RPMI7951 (cell line): Measurements from ENCODE around the gene PDE8A. TPM values are rescaled to one million over a fixed set of nuclear protein-coding genes. Genes with fewer than 3 reads are reported as not detected.

Experiments
- DNase-seq: peaks from one replicate; pipeline ENCODE4 v3.0.0-alpha.2; 2012; ENCODE audit warnings: low read depth
- total RNA-seq: library from RNA; depleted of rRNA; stranded (reverse); fragments of >200 nt; shearing (Covaris generic); gene quantifications from 2 replicates; pipeline ENCODE4 v1.2.3, GENCODE V29; 2014

PDE8A gene
- total RNA-seq, 1 experiment from 2014 or later = 28.7 TPM

DNA sequence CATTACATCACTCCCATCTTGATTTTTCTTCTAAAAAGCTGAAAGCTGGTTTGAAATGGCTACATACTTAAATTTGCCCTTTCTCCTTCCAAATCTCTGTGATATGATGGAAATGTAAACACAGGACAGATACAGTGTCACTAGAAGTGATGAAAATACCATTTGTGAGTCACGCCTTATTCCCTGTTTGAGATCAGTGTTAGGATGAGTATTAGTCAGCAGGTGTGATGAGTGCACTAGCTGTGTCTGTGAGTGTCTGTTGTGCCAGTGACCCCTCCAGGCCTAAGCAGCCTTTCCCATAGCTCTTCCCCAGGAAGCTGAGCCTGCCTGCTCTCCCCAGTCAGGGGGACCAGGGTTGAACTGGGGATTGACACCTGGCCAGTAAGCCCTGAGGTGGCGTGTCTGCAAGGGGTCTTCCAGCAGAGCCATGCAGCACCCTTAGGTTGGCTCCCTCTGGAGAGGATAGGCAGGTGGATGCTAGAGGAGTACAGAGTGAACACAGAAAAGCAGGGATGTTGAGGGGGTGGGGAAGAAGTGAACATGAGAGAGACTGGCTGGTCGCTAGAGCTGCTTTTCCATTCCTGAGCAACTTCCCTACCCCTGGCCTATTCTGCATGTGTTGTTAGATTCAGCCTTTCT, 92.0 kb downstream of the PDE8A start:
- no peak for DNase-seq

DNA sequence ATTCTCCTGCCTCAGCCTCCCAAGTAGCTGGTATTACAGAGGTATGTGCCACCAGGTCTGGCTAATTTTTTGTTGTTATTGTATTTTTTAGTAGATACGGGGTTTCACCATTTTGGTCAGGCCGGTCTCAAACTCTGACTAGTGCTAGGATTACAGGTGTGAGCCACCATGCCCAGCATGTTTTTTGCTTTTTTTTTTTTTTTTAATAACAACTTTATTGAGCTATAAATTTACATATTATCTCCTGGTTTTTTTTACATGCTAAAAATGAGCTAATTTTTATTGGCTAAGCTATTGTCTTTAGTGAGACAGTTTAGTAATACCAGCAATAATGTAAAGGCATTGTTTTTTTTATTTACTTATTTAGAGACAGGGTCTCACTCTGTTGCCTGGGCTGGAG, 105.2 kb downstream of the PDE8A start:
- DNase-seq = no peak

DNA sequence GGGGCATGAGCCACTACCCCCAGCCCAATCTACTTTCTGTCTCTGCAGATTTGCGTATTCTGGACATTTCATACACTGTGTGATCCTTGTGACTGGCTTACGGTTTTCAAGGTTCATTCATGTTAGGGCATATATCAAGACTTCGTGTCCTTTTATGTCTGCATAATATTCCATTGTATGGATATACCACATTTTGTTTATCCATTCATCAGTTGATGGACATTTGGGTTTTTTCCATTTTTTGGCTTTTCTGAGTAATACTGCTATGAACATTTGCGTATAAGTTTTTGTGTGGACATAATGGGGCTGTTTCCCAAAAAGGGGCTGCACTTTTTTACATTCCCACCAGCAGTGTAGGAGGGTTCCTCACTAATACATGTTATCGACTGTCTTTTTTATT, 106.6 kb downstream of the PDE8A start:
- DNase-seq = no peak

DNA sequence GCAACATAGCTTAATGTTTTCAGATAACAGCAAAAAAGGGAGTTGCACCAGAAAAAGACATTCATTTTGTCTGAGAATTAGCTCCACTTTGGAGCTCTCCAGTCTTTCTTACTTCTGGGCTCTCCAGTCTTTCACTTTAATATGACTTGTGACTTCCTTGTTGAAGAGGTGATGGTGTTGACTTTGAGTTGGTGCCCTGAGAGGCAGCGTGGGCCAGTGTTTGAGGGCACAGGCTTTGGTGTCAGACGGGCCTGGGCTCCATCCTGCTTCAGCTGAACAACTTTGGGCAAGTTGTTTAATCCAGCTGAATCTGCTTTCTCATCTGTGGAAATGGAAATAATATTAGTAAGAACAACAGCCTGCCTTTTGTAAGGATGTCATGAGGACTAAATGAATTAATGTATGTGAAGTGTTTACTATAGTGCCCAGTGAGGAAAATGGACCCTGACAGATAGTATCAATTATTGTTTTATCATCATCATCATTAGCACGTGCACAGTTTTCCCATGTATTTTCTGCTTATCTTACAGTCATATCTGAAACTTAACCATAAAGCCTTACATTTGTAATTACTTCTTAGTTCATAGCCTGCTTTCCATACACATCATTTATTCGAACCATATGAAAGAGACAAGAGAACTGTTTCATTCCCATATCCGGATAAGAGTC, 108.4 kb downstream of the PDE8A start:
- no peak for DNase-seq

DNA sequence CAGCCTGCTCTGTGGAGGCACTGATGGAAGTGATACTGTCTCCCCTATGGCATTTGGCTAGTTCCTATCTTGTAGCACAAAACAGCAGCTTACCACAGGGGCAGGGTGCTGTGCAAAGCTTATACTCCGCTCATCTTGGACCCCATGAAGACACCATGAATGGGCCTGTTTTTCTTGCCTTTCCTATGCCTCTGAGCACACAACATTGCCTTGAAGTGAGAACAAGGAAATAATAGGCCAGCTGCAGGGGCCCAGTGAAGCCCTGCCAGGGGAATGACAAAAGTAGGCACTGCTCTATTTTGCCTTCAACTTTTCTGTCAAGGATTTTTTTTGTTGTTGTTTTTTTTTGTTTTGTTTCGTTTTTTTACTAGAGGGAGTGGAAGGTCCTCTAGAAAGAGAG, 110.3 kb downstream of the PDE8A start:
- DNase-seq = no peak

DNA sequence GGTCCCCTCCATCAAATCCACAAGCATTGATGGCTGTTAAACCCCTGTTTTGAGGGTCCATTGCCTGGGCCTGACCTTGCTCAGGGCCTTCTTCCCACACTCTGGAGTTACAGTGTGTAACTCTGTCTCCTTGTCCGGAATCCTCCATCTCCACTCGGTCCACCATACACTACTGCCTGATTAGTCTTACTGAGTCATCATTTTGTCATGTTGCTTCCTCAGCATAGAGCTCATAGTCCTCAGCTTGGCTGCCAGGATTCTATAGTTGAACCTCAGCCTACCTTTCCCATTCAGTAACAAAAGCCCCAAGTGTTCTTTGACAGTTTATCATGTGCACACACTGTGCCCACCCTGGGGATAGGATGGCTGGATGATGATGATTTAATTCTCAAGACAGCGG, 113.0 kb downstream of the PDE8A start:
- peak; percentile 67 for DNase-seq

DNA sequence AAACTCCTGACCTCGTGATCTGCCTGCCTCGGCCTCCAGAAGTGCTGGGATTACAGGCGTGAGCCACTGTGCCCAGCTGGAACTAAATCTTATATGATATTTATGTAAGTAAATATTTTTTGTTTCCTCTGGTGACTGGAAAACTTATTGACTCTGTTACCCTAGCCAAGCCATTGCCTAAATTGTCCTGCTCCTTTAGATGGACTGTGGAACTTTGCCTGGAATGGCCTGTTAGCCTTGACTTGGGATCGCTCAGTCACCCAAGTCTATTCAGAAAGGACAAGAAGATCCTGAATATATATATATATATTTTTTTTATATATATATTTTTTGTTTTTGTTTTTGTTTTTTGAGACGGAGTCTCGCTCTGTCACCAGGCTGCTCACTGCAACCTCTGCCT, 113.9 kb downstream of the PDE8A start:
- DNase-seq = no peak

DNA sequence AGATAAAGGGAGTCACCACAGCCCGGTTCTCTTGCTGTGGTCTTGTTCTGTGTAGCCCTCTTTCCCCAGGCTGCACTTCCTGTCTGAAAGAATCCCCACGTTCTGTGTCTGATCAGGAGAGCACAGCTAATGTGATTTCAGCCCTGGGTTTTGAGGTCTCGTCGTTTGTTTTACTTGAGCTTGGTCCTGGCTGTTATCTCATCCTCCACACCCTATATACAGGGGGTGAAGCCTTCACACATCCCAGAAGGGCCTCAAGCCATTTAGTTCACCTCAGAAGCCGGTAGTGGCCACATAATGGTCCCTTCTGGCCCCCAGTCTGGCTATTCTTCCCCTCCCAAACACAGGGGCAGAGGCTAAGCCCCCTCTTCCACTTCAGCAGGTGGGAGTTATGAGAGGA, 115.6 kb downstream of the PDE8A start:
- DNase-seq = no peak

DNA sequence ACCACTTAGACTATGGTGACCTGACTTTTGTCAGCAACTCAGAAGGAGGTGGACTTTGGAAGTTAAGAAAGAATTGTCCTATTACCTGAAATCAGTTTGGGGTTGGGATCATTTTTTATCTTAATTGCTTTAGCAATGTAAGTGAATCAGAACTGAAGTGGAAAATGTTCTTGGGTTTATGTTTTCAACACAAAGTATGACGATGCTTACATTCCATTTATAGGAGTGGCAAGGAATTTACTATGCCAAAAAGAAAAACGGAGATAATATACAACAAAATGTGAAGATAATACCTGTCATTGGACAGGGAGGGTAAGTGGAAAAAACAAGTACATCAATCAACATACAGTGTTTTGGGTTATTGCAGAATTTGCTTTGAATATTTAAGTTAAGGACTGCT, 116.1 kb downstream of the PDE8A start:
- no peak for DNase-seq

DNA sequence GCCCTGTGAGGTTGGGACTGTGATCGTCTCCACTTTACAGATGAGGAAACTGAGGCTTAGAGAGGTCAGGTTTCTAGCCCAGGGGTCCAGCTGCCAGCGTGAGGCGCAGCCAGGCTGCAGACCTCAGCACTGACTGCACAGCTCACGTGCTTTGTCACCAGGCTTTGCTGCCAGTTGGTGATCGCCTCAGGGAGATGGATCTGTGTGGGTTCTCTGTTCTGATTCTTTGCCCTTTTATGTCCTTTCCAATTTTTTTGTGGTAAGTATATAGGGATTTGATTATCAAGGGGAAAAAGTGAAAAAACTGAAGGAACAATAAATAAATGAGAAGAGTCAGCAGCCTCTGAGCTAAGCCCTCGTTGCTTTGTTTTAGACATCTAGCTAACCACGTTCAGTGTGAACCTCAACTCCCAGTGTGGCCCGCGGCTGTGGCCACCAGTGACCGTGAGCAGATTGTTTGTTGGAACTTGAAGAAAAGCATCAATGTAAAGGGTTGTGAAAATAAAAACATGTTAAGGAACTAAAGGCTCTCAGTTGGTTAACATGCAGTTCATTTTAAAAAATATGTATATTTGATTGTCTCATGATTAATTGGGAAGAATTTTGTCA, 117.6 kb downstream of the PDE8A start:
- DNase-seq = peak; percentile 89

DNA sequence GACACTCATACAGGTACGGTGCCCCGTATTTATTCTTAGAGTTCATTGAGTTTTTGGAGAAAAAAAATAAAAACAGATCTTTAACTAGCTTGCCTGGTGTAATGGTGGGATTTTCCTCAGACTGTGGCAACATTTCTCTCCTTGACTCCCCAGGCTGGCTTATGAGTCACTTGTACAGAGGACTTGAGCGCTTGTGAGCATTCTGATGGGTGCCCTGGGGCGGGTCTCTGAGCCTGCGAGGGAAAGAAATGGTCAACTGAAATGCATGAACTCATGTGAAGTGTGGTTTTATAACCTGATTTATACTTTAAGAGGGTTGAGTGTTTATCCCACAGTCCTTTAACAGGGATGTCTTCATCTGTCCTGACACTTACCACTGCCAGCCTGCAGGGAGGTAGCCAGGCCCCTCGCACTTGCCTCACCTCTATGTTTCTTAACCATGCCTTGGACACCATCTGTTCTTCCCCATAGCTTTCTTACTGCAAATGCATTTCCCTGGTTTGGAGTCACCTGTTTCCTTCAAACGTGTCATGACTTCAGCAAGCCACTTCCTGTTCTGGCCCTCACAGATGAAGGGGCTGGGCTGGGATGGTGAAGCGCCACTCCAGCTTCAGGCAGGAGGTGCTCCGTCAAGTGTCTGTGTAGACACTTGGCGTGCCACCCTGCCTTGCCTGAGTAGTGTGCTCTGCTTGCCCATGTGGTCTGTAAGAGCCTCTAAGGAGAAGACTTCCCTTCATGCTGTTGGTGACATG, 118.7 kb downstream of the PDE8A start:
- peak; percentile 97 for DNase-seq

DNA sequence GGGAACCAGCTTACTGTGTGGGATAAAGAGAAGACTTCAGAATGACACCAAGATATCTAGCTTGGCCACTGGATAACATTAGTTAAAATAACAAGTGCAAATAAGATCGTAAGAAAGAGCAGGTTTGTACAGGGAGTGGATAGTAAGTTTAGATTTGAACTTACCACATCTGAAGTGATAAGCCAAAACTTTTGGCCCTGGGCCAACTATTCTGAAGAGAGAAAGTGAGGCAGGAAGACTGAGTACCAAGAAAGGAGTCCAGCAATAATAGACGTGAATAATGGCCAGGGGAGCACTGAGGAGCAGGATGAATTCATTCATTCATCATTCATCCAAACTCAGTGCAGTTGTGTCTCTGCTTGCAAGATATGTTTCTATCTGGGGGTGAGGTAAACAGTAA, 122.9 kb downstream of the PDE8A start:
- DNase-seq = no peak

DNA sequence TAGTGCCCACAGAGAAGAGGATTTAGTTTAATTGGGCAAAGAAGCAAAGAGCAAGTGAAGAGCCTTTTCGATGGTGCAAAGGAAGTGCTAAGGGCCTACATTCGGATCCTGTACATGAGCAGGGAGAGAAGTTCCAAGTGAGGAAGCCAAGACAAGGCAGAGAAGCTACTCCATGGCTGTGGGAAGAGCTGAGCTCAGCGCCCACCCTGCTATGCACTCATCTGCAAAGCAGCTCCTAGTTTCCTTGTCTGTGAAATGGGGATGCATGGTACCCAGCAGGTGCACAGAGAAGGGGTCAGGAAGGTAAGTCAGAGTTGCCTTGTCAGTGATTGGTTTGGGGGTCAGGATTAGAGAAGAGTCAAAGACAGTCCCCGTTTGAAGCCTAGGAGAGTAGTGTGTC, 126.5 kb downstream of the PDE8A start:
- no peak for DNase-seq

DNA sequence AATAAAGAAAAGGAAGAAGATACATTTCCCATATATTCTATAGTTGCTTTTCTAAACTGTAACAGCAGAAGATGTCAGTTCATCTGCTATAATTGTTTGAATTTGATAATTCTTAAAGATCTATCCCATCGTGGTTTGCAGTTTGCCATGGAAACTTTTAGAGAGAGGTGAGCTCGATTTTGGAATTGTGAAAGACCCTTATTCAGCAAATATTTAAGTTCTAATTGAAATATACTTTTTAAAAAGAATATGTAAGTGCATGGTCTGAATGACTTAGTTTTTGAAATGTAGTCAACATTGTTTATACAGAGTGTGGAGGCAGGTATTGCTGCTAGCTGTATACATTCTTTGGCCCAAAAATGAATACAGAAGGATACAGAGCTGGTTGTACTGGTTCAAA, 127.7 kb downstream of the PDE8A start:
- DNase-seq = no peak

DNA sequence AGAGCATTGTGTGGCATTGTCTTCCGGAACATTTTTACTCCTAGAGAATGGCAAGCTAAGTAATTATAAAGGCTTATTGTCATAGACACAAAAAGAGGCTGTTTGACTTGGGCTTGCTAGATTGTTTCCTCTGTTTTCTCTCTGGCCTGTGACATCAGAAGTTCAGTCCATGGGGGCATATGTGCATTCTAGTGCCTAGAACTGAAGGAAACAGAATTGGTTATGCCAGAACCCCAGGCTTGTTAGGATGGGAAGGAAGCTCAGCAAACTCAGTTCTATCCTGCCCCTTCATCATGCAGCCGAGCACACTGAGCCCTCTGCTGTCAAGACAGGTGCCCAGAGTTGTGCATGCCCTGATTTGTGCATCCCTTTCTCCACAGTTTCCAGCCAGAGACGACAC, 131.3 kb downstream of the PDE8A start:
- DNase-seq = no peak

DNA sequence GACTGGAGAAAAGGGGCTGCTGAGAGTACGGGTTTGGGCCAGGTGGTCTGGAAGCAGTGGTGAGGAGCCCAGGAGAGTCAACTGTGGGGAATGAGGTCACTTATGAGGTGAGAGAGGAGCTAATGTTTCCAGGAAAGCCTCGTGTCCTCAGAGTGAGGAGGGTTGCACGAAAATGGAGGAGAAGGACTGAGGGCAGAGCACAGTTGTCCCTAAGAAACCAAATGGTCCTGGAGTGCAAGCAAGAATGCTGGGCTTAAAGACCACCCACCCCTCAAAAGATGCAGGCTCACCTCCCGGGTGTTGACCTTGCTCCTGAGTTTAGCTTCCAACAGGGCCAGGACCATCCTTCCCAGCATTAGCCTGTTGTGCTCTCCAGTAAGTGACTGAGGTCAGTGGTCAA, 133.2 kb downstream of the PDE8A start:
- DNase-seq = no peak

DNA sequence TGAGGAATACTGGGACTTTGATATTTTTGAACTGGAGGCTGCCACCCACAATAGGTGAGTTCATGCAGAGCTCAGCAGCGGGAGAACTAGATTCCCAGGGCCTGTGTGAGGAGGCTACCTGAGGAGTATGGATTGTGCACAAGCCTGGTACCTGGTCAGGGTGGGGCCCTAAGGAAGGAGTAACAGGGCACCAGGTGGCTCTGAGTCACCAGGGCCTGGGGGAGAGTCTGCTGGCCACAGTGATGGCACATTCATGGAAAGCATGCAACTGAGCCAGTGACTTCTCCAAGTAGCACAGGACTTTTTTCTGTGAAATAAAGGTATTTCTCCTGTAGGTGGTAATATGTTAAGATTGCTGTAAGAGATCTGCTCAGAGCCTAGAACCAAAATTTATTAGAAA, 134.4 kb downstream of the PDE8A start:
- no peak for DNase-seq

DNA sequence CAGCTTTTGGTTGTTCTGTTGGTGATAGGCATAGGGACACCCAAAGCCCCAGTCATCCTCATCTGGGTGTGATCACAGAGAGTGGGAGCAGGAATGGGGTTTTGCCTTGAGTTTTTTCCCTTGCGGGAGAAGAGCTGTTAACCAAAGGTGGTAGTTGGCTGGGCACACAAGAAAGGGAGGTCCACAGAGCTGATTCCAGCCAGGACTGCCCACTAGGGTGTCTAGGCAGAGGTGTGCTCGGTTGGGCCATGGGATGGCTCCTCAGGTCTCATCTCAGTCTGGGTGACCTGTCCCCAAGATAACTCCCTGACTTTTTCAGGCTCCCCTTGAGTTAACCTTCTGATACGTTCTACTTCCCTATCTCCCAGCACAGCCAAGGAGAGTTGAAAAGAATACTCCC, 134.8 kb downstream of the PDE8A start:
- no peak for DNase-seq

DNA sequence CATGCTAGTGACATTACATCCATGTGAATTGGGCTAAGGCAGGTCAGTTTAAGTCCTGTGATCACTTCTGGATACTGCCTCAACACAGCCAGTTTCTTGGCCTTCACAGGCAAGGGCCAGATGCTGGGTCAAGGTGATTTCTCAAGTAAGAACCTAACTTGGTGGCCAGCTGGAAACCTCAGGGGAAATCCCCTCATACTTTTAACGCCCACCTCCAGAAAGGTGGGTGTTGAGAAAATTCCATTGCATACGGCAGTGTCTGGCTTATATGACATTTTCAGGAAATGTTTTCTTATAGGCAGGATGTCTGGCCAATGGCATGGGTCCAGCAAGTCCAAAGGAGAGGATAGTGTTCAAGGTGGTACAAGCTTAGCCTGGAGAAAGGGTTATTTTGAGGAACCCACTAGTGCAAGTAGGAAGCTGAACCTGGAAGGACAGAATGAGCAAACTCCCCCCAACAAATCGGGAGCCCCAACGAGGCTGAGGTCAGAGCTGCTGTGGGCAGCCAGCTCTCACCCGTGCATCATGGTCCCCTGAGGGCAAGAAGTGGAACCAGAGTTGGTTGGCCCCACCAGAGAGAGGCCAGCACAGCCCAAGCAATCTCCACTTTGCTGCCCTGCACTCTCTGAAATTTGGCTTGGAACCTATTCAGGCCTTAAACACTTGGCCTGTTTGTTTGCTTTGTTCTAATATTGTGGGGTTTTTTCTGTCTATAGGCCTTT, 135.4 kb downstream of the PDE8A start:
- DNase-seq = no peak

DNA sequence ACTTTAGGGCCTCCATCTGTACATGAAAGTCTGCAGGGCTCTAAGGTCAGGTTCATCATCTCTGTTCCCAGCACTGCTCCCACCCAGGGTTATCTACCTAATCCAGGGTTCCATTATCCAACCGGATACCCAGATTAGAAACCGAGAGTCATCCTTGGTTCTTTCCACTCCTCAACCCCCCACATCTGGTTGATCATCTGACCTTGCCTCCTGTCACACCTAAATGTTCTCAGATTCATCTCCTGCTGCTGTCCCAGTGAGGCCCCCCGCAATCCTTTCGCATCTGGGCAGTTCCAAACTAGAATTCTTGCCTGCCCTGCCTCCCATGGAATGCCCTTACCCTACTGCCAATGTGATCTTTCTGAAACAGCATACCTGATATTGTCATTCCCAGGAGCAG, 136.5 kb downstream of the PDE8A start:
- no peak for DNase-seq

DNA sequence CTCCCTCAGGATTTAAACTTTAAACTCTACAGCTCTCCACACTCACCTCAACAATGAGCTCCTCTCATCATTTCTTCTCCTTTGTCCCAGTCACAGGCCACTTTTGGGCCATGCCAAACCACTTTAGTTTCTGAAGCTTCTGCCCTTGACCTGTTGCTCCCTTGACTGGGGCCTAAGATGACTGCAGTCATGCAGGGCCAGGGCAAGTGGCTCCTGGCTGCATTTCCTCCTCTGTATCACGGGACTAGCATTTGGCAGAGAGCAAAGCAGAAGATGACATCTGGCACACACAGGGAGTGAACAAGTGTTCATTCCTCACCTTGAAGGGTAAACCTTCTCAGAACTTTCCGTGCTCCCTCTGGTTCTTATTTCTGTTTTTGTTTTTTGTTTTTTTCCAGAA, 136.9 kb downstream of the PDE8A start:
- no peak for DNase-seq
